Karpas-422 (cell line): Measurements from ENCODE around the gene VSTM2A. TPM values are rescaled to one million over a fixed set of nuclear protein-coding genes. Genes with fewer than 3 reads are reported as not detected.
A peak's percentile ranks its signal among the peaks of the same experiment; 100 is the strongest.

Experiments
- DNase-seq: peaks from one replicate; pipeline ENCODE4 v3.0.0-alpha.2; 2015
- H2AFZ ChIP-seq: fragments of 200-600 bp; sonication (generic); 2 replicates; pipeline ENCODE4 v1.6.1; 2014; ENCODE audit warnings: antibody characterized with exemption, low read length, mixed read lengths
- H3K27ac ChIP-seq: fragments of 200-600 bp; sonication (generic); 2 replicates; pipeline ENCODE4 v1.5.1; 2014; ENCODE audit warnings: mild to moderate bottlenecking, low read length, moderate library complexity
- H3K27me3 ChIP-seq: fragments of 200-600 bp; sonication (generic); 2 replicates; pipeline ENCODE4 v1.6.1; 2014; ENCODE audit warnings: low read length, mixed read lengths
- H3K36me3 ChIP-seq: fragments of 200-600 bp; sonication (generic); 2 replicates; pipeline ENCODE4 v1.6.1; 2014; ENCODE audit warnings: low read length, mixed read lengths; ENCODE audit not compliant: insufficient read depth
- H3K4me1 ChIP-seq: fragments of 200-600 bp; sonication (generic); 2 replicates; pipeline ENCODE4 v1.6.1; 2014; ENCODE audit warnings: mild to moderate bottlenecking, low read length, mixed read lengths
- H3K4me2 ChIP-seq: fragments of 200-600 bp; sonication (generic); 2 replicates; pipeline ENCODE4 v1.6.1; 2014; ENCODE audit warnings: low read length, low read depth, mild to moderate bottlenecking; ENCODE audit not compliant: poor library complexity, severe bottlenecking
- H3K4me3 ChIP-seq: fragments of 200-600 bp; sonication (generic); 2 replicates; pipeline ENCODE4 v1.5.1; 2014; ENCODE audit warnings: mild to moderate bottlenecking, antibody characterized with exemption, low read length, mixed read lengths
- H3K79me2 ChIP-seq: fragments of 200-600 bp; sonication (generic); 2 replicates; pipeline ENCODE4 v1.6.1; 2014; ENCODE audit warnings: mild to moderate bottlenecking, low read length, mixed read lengths
- H3K9ac ChIP-seq: fragments of 200-600 bp; sonication (generic); 2 replicates; pipeline ENCODE4 v1.6.0; 2014; ENCODE audit warnings: low read length
- H3K9me2 ChIP-seq: fragments of 200-600 bp; sonication (generic), shearing (Covaris generic); replicated peaks from 2 replicates; pipeline ENCODE4 v1.6.0; 2014; ENCODE audit warnings: mild to moderate bottlenecking, low read length, moderate library complexity; ENCODE audit not compliant: insufficient read depth
- H3K9me3 ChIP-seq: fragments of 300-700, 200-600 bp; sonication (generic); 2 replicates; pipeline ENCODE4 v1.6.1; 2014; ENCODE audit warnings: low read length, mixed read lengths
- H4K20me1 ChIP-seq: fragments of 200-600 bp; sonication (generic); 2 replicates; pipeline ENCODE4 v1.6.1; 2014; ENCODE audit warnings: mild to moderate bottlenecking, antibody characterized with exemption, low read length, low read depth; ENCODE audit not compliant: insufficient read depth
- small RNA-seq: library from RNA; depleted of rRNA; stranded (forward); fragments of <200 nt; gene quantifications from one replicate; pipeline ENCODE3, GENCODE V24; 2014
- total RNA-seq: library from RNA; depleted of rRNA; stranded (reverse); fragments of >200 nt; shearing (Covaris generic); gene quantifications from 2 replicates; pipeline ENCODE4 v1.2.3, GENCODE V29; 2014; ENCODE audit warnings: low replicate concordance; rRNA removed

VSTM2A gene
- total RNA-seq, 1 experiment from 2014 or later = not detected

GRCh38 chr7:54565432-54565831, 23.3 kb downstream of the VSTM2A start:
- Histone ChIP-seq H3K4me3 (no peak overlapping the region), H3K36me3 (no peaks in the 10 kb centered on the region), H3K4me2 (no peak overlapping the region), H3K9ac (no peak overlapping the region), H4K20me1 (no peaks in the 10 kb centered on the region), H3K9me2 (no peaks in the 10 kb centered on the region), H2AFZ (no peak overlapping the region), H3K27ac (no peak overlapping the region), H3K4me1 (no peaks in the 10 kb centered on the region), H3K79me2 (no peaks in the 10 kb centered on the region), H3K27me3 (no peaks in the 10 kb centered on the region), H3K9me3 (no peaks in the 10 kb centered on the region)
- no peak for DNase-seq

GRCh38 chr7:54581511-54581910, 39.3 kb downstream of the VSTM2A start:
- Histone ChIP-seq H3K4me1 (no peaks in the 10 kb centered on the region), H3K9me2 (no peaks in the 10 kb centered on the region), H3K4me2 (no peak overlapping the region)

GRCh38 chr7:54591404-54592386, 49.5 kb downstream of the VSTM2A start:
- peaks cover 19% of the 10 kb centered on the region for H3K4me1 ChIP-seq
- no peak overlapping the region for H2AFZ ChIP-seq
- no peaks in the 10 kb centered on the region for H4K20me1 ChIP-seq
- no peaks in the 10 kb centered on the region for H3K27me3 ChIP-seq
- no peak overlapping the region for H3K9ac ChIP-seq
- H3K27ac ChIP-seq = no peak overlapping the region
- H3K9me3 ChIP-seq = no peaks in the 10 kb centered on the region
- no peaks in the 10 kb centered on the region for H3K36me3 ChIP-seq
- no peaks in the 10 kb centered on the region for H3K9me2 ChIP-seq
- DNase-seq = no peak
- no peak overlapping the region for H3K4me2 ChIP-seq
- H3K4me3 ChIP-seq = no peak overlapping the region
- no peaks in the 10 kb centered on the region for H3K79me2 ChIP-seq

More at GRCh38 chr7:54581511-54581910, 39.3 kb downstream of the VSTM2A start:
- H3K27me3 ChIP-seq = no peaks in the 10 kb centered on the region
- no peak overlapping the region for H3K9ac ChIP-seq
- no peaks in the 10 kb centered on the region for H4K20me1 ChIP-seq
- no peaks in the 10 kb centered on the region for H3K79me2 ChIP-seq
- no peak overlapping the region for H3K4me3 ChIP-seq
- H3K9me3 ChIP-seq = no peaks in the 10 kb centered on the region
- H3K27ac ChIP-seq = no peak overlapping the region
- no peaks in the 10 kb centered on the region for H3K36me3 ChIP-seq
- H2AFZ ChIP-seq = no peak overlapping the region
- DNase-seq = no peak

GRCh38 chr7:54596747-54597146, 54.6 kb downstream of the VSTM2A start:
- peak overlapping the region; percentile 54 for H2AFZ ChIP-seq
- no peaks in the 10 kb centered on the region for H3K9me2 ChIP-seq
- peak overlapping the region; percentile 30 for H3K9ac ChIP-seq
- no peaks in the 10 kb centered on the region for H3K79me2 ChIP-seq
- no peaks in the 10 kb centered on the region for H4K20me1 ChIP-seq
- H3K27ac ChIP-seq = peak overlapping the region; percentile 88
- peak; percentile 88 for DNase-seq
- H3K4me2 ChIP-seq = peak overlapping the region; percentile 48
- H3K36me3 ChIP-seq = no peaks in the 10 kb centered on the region
- H3K9me3 ChIP-seq = no peaks in the 10 kb centered on the region
- peaks cover 40% of the 10 kb centered on the region for H3K4me1 ChIP-seq
- H3K27me3 ChIP-seq = no peaks in the 10 kb centered on the region; the same call in 1 of the 2 replicates
- peak overlapping the region; percentile 32 for H3K4me3 ChIP-seq

- Histone ChIP-seq H3K9me3 (no peaks in the 10 kb centered on the region), H3K36me3 (no peaks in the 10 kb centered on the region), H3K27ac (no peak overlapping the region)
Observed at GRCh38 chr7:54615537-54615936, 73.4 kb downstream of the VSTM2A start.

More at GRCh38 chr7:54615537-54615936, 73.4 kb downstream of the VSTM2A start:
- H3K9me2 ChIP-seq = peaks cover 4% of the 10 kb centered on the region; the same call in 1 of the 2 replicates
- H3K4me1 ChIP-seq = no peaks in the 10 kb centered on the region
- H3K4me3 ChIP-seq = no peak overlapping the region
- H3K9ac ChIP-seq = no peak overlapping the region
- DNase-seq = no peak
- no peaks in the 10 kb centered on the region for H3K27me3 ChIP-seq
- H3K4me2 ChIP-seq = no peak overlapping the region
- no peak overlapping the region for H2AFZ ChIP-seq
- no peaks in the 10 kb centered on the region for H3K79me2 ChIP-seq
- H4K20me1 ChIP-seq = no peaks in the 10 kb centered on the region

Small RNA genes lying within 50 kb of the gene (small RNA-seq; reads per million reads assigned to genes)
- gene RNU6-1125P = not detected

Other genes starting within 250 kb of the VSTM2A start
- gene SEC61G, start 216.8 kb downstream of the VSTM2A start, total RNA-seq = 76.8 and 179 TPM in 2 replicates